COLO668 (cell line): ENCODE data around the gene SERF1B.
"Not testable (repeated sequence)": the region's sequence is repeated elsewhere in the genome, so short reads cannot be mapped to it uniquely, and the experiment has no call there.

Experiments
- DNase-seq: peaks from one replicate; lab custom pipeline; 2025; ENCODE audit not compliant: unreplicated experiment; lab: John Stamatoyannopoulos, UW

SERF1B gene

DNA sequence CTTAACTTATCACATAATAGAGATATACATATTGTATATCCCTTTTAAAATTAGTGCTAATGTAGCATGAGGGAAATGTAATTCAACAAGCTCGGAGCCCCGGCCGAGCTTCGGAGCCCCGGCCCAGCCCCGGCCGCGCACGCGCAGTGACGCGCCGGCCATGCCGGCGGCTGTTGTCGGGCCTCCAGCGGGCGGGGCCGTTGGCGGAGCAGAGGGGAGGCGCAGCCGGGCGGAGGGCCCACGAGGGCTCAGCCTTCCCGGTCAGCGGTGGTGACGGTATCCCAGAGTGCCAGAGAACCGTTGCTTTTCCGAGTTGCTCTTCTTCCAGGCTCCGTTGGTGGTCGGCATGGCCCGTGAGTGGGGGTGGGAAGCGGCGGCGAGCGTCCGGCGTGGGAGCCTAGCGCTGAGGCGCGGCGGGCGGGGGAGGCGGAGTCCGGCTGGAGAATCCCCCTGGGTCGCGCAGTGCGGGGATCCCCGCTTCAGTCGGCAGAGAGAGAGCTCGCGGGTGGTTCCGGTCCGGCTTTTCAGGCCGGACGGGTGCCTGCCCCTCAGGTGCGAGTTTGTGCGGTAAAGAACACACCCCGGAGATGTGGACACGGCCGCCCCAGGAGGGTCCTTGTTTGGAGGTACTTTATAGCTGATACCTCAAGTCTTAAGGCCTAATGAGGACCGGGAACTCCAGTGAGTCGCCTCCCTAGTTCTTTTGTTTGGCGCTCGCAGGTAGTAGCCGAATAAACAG lies at the start of gene SERF1B:
SERF1B (plus strand) TSS at position 146 of the 739 bp plus-strand sequence; CDS start at position 347, 201 bp downstream.
- not testable (repeated sequence) for DNase-seq

DNA sequence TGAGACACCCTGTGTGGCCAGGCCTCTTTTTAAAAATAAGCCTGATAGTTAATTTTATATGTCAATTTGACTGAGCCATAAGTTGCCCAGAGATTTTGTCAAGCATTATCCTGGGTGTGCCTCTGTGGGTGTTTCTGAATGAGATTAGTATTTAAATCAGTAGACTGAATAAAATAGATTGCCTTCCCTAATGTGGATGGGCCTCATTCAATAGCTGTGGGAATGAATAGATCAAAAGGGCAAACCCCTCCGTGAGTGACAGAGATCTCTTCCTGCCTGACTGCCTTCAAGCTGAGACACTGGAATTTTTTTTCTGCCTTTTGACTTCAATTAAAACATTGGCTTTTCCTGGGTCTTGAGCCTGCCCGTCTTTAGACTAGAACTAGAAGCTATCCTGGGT lies 33.3 kb upstream of the SERF1B start:
- DNase-seq, result not testable (repeated sequence)

DNA sequence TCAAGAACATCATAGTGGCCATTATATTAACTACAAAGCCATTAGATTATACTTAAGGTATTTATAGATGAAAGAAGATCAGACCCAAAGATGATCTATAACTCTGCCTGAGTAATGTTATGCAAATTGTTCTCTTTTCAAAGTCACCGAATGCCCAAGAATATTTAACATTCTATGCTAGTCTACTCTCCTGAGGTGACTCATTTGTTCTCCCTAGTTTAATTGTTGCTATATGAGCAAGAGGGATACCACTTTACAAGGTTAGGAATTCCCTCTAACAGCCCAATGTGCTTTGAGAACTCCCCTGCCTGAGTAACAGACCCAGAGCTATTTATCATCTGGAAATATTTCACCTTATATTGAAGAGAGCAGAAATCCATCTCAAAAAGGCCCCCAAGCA lies 29.5 kb upstream of the SERF1B start:
- not testable (repeated sequence) for DNase-seq

- not testable (repeated sequence) for DNase-seq
Observed at GRCh38 chr5:70020660-70021059, 4.4 kb upstream of the SERF1B start.

GRCh38 chr5:70025845-70026145 lies 744 bp downstream of the SERF1B start:
- not testable (repeated sequence) for DNase-seq

DNA sequence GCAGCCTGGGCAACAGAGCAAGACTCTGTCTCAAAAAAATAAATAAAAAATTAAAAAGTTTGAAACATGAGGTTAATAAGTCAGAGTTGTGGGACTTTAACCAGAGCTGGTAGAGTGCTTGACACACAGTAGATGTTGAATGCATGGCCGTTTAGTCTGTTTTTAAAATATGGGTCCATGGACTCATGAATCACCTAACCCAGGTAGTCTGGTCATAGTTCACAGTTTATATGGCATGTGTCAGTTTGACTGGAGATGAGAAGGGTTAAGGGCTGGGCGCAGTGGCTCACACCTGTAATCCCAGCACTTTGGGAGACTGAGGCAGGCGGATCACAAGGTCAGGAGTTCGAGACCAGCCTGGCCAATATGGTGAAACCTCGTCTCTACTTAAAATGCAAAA lies 6.2 kb downstream of the SERF1B start:
- not testable (repeated sequence) for DNase-seq

- DNase-seq, result not testable (repeated sequence)
Observed at GRCh38 chr5:70041411-70041810, 16.4 kb downstream of the SERF1B start.

DNA sequence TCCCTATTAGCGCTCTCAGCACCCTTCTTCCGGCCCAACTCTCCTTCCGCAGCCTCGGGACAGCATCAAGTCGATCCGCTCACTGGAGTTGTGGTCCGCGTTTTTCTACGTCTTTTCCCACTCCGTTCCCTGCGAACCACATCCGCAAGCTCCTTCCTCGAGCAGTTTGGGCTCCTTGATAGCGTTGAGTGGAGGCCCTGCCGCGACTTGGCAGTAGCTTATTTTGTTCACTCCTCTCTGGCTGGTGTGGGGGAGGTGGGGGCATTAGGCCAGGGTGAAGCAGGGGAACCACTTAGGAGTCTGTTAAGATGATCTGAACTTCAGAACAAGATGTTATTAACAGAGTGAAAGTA lies 24.7 kb downstream of the SERF1B start:
- not testable (repeated sequence) for DNase-seq

- not testable (repeated sequence) for DNase-seq
Observed at GRCh38 chr5:70056289-70056942, 31.4 kb downstream of the SERF1B start.

GRCh38 chr5:70057140-70057539 lies 32.1 kb downstream of the SERF1B start:
- not testable (repeated sequence) for DNase-seq

GRCh38 chr5:70077632-70078031 lies 52.6 kb downstream of the SERF1B start:
- DNase-seq, result not testable (repeated sequence)

DNA sequence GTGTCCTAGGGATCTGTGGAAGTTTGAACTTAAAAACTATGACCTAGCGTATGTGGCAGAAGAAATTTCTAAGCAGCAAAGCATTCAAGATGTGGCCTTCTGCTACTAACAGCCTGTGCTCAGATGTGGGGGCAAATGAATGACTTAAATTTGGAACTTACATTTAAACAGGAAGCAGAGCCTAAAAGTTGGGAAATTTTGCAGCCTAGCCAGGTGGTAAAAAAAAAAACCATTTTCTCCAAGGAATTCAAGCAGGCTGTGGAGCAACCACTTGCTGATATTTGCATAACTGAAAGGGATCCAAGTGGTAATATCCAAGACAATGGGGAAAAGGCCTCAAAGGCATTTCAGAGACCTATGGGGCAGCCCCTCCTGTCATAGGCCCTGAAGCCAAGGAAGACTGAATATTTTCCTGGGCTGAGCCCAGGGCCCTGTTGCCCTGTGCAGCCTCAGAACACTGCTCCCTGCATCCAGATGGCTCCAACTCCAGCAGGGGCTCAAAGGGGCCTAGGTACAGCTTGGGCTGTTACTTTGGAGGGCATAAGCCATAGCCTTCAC lies 63.9 kb downstream of the SERF1B start:
- not testable (repeated sequence) for DNase-seq

DNA sequence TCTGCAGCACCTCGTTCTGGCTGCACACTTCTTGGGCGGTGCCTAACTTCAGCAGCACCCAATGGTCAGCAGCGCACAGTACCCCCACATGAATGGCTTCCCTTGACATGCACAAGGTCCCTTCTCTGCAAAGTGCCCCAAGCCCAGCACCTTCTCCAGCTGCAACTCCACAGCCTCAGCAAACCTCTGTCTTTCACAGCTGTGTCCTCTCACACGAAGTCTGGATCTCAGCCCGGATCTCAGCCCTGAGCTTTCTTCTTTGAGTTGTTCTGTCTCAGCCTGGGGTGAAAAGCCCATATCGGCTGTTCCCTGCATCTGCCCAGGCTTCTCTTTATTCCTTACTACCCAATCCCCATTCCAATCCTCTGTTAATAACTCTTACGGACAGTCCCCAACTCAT lies 66.7 kb downstream of the SERF1B start:
- DNase-seq, result not testable (repeated sequence)
